Colonic mucosa (tissue), 4 donors: ENCODE results near the gene DISC1. TPM values are rescaled to one million over a fixed set of nuclear protein-coding genes. Genes with fewer than 3 reads are reported as not detected.

Source experiments
- DNase-seq: peaks from one replicate; pipeline ENCODE4 v3.0.0-alpha.2; 2020
- H3K27ac ChIP-seq: fragments of 200-600 bp; one replicate; pipeline ENCODE4 v1.8.0; 2021
- H3K27me3 ChIP-seq: fragments of 200-600 bp; one replicate; pipeline ENCODE4 v1.8.0; 2021
- H3K36me3 ChIP-seq: fragments of 200-600 bp; one replicate; pipeline ENCODE4 v1.8.0; 2021
- H3K4me1 ChIP-seq: fragments of 200-600 bp; one replicate; pipeline ENCODE4 v1.8.0; 2021; ENCODE audit warnings: mild to moderate bottlenecking
- H3K4me3 ChIP-seq: fragments of 200-600 bp; one replicate; pipeline ENCODE4 v1.8.0; 2021
- H3K9ac ChIP-seq, 2 donors: one replicate each; pipeline ENCODE4 v1.7.0; 2013; ENCODE audit warnings: control low read depth in 2 of 2, low read depth in 2 of 2, low read length in 2 of 2
- H3K9me3 ChIP-seq: fragments of 200-600 bp; one replicate; pipeline ENCODE4 v1.8.0; 2021
- intact Hi-C: fragments of 100-400 bp; cut with DNase I; formaldehyde crosslinking; loops from one replicate; pipeline ENCODE4 v1.14.1; 2022
- total RNA-seq, 2 donors: library from RNA; stranded (reverse); fragmentation: NEBNext Ultra II Directional in 1 of 2; extraction: Animal tissue kit (Norgen Biotek cat#: 25700) in 1 of 2; gene quantifications; one replicate each; pipeline ENCODE4 v1.2.1, GENCODE V29; 2021
- TF ChIP-seq, protein P1 (sequence below): fragments of 200-600 bp; IDR thresholded peaks from one replicate; pipeline ENCODE4 v1.8.0; 2022; ENCODE audit warnings: antibody characterized with exemption, mild to moderate bottlenecking
- donor health status: healthy.
- donor health status: DM: no; HTN: no; CAD: no.
- donor health status: DM: no; HTN: no; CAD: no.

Gene DISC1
- total RNA-seq, 2 donors from 2014 or later = 3.4 to 5.3 TPM

DNA sequence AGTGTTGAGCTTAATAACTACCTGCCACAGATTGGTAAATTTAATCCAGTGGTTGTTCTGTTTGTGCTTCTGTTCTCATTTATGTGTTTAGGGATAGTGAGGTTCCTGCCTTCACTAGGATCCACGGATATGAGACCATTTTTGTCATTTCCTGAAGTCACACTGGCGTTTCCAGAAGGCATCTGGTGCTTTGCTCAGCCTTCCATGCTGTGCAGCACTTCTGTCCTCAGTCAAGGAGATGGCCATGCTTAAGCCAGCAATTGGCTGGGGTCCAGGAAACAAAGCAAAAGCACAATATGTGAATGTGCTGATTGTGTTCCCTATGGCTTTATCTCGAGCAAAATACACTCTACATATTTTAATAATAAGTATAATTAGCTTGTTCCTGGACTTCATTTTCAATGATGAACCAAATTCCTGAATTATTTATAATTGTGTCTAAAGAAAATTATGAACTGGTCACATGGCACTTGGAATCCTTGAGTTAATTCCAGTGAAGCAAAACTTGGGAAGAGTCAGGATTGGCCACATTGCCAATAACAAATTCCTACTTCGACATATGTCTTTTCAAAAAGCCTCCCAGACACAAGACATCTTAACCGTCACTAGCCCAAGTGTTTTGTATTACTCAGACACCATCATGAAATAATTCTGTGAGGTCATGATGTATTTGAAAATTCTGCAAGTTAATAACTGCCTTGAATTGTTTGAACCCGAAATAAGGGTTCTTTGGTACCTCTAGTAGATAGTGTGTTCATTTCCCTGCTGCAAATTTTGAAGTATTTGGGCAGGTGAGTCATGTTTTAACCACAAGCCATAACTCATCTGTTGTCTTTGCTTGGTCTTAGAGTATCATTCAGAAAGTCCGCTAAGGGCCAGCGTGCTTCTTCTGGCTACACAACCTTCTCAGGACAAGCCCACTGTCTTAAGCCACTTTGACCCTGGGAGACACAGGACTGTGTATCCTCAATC is 412.4 kb downstream of the DISC1 start:
- Histone ChIP-seq H3K27ac (no peak overlapping the region), H3K27me3 (no peaks in the 10 kb centered on the region), H3K9me3 (no peaks in the 10 kb centered on the region), H3K4me1 (no peaks in the 10 kb centered on the region), H3K4me3 (no peak overlapping the region), H3K9ac (no peak overlapping the region), H3K36me3 (no peaks in the 10 kb centered on the region)
- TF ChIP-seq, protein P1, sequence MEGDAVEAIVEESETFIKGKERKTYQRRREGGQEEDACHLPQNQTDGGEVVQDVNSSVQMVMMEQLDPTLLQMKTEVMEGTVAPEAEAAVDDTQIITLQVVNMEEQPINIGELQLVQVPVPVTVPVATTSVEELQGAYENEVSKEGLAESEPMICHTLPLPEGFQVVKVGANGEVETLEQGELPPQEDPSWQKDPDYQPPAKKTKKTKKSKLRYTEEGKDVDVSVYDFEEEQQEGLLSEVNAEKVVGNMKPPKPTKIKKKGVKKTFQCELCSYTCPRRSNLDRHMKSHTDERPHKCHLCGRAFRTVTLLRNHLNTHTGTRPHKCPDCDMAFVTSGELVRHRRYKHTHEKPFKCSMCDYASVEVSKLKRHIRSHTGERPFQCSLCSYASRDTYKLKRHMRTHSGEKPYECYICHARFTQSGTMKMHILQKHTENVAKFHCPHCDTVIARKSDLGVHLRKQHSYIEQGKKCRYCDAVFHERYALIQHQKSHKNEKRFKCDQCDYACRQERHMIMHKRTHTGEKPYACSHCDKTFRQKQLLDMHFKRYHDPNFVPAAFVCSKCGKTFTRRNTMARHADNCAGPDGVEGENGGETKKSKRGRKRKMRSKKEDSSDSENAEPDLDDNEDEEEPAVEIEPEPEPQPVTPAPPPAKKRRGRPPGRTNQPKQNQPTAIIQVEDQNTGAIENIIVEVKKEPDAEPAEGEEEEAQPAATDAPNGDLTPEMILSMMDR = no peak
- no peak for DNase-seq
- intact Hi-C loops = no loop called here

DNA sequence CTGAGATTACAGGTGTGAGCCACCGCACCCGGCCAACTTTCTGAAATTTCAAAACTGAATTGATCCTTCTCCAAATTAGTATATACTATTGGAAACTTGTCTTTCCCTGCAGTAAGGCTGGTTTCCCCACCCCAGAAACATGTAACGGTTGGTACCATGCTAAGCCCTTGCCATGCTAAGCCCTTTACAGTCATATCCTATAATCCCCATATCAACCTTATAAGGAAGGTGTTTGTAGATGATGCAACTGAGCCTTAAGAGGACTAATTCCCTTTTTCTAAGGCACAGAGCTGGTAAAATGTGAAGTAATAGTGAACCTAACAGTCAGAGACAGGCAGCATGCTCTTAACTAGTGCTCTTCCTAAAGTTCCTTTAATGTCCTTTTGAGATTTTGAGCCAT is 413.7 kb downstream of the DISC1 start:
- Histone ChIP-seq H3K27ac (no peak overlapping the region), H3K36me3 (no peaks in the 10 kb centered on the region), H3K9ac (no peak overlapping the region), H3K9me3 (no peaks in the 10 kb centered on the region), H3K4me1 (no peaks in the 10 kb centered on the region), H3K27me3 (no peaks in the 10 kb centered on the region), H3K4me3 (no peak overlapping the region)
- intact Hi-C loops = no loop called here
- DNase-seq = no peak
- TF ChIP-seq, protein P1 = no peak

DNA sequence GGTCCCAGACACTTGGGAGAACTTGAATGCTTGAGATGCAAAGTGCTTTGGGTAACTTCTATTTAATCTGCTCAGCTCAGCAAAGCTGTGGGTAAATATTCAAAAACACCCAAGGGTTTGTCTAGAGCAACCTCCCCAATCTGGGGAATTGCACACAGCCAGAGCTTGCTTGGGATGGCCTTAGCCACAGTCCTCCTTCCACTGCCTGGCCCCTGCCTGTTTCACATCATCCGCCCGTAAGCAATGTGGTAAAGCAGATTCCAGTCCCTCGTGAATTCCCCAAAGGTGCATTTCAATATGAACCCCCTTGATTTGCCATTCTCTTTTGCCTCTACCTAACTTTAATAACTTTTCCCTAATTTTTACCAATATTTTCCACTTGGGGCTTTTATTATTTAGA is 418.1 kb downstream of the DISC1 start:
- H3K36me3 ChIP-seq = no peaks in the 10 kb centered on the region
- no peaks in the 10 kb centered on the region for H3K27me3 ChIP-seq
- no peaks in the 10 kb centered on the region for H3K9me3 ChIP-seq
- no peak overlapping the region for H3K4me3 ChIP-seq
- intact Hi-C loops = no loop called here
- DNase-seq = no peak
- TF ChIP-seq, protein P1 = no peak
- H3K27ac ChIP-seq = no peak overlapping the region
- no peak overlapping the region for H3K9ac ChIP-seq
- no peaks in the 10 kb centered on the region for H3K4me1 ChIP-seq

DNA sequence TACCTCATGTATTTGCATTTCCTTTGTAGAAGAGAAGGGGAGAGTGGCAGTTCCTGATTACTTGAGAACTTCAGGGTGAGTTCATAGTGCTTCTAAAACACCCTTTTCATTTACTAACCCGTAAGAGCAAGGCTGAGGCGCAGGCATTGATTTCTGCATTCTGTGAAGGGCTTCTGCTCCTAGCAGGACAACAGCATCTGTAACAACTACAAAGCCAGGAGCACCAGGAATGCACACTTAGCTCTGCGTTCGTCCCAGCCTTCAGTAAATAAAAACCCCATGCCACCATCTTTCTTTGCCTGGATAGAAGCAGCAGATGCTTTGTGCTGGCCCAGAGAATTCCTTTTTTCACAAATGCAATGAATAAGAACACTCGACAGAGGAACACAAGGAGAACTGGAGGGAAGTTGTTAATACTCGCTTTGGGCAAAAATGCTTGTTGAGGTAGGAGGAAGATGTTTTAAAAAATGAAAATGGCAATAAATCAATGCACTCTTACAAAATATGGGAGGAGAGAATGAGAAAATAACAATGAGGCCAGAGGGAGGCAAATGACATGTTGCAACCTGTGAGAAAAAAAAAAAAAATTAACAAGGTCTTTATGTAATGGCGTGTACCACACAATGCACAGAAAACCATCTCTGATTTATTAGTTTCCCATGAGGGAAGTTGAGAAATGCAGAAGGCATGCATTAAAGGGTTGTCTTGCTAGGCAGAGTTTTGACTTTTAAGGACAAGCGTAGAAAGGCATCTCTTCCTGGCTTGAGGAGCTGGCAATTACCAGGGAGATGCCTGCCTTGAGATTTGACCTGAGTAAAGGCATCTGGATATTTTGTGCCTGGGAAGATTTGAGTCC is 418.8 kb downstream of the DISC1 start:
- no peaks in the 10 kb centered on the region for H3K4me1 ChIP-seq
- no peak overlapping the region for H3K9ac ChIP-seq
- no peaks in the 10 kb centered on the region for H3K9me3 ChIP-seq
- intact Hi-C loops = no loop called here
- DNase-seq = no peak
- TF ChIP-seq, protein P1 = no peak
- no peak overlapping the region for H3K4me3 ChIP-seq
- no peaks in the 10 kb centered on the region for H3K27me3 ChIP-seq
- H3K27ac ChIP-seq = no peak overlapping the region
- no peaks in the 10 kb centered on the region for H3K36me3 ChIP-seq

DNA sequence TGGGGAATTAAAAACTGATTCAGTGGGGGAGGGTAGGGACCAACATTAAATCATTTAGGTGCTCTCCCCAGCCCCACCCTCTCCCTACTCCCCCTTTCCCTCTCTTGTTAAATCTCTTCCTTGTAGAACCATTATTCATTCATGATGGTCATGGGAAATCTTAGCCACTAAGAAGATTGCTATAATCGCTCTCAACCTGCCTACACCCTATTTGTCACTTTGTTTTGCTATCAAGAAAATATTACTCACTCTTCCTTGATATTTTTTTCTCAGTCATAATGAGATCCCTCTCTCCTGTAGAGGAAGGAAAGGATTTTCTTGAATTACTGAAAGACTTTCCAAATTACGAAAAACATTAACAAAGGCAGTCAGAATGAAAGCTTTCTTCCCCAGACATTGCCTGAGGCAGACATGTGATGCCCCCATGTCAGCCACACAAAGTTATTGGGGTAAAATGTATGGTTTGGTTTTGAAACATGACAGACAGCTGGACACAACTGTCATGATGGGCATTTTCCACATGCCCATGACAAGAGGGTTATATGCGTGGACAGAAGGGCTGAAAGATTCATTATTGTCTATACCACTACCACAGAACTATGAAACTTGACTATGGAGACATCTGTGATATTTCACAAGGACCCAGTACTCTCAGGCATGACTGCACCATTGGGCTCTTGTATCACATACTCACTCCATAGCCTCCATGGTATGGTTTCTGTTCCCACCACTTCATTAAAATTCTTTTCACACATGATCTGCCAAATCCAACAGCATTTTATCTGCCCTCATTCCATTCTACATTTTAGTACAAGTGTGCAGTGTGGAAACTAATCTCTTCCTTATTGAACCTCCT is 420.1 kb downstream of the DISC1 start:
- Histone ChIP-seq H3K4me1 (no peaks in the 10 kb centered on the region), H3K27ac (no peak overlapping the region), H3K4me3 (no peak overlapping the region), H3K9me3 (no peaks in the 10 kb centered on the region), H3K27me3 (no peaks in the 10 kb centered on the region), H3K9ac (no peak overlapping the region), H3K36me3 (no peaks in the 10 kb centered on the region)
- no peak for DNase-seq
- TF ChIP-seq, protein P1 = no peak
- intact Hi-C loops = no loop called here
